Activated CD4-positive, alpha-beta memory T cell treated with anti-CD3 and anti-CD28 coated beads for 36 hours (primary cell): ENCODE data around the gene ZSWIM5. TPM values are rescaled to one million over a fixed set of nuclear protein-coding genes. Genes with fewer than 3 reads are reported as not detected.
"Not testable (repeated sequence)": the region's sequence is repeated elsewhere in the genome, so short reads cannot be mapped to it uniquely, and the experiment has no call there.

Experiments
- CTCF ChIA-PET: fragments of 350-600 bp; sonication (Branson Sonifier 250); formaldehyde crosslinking; loops from one replicate; lab custom pipeline; 2021; ENCODE audit warnings: antibody characterized with exemption, inconsistent platforms; lab: Charles Lee
- POLR2A ChIA-PET: fragments of 350-600 bp; sonication (Branson Sonifier 250); formaldehyde crosslinking; loops from one replicate; lab custom pipeline; 2021; ENCODE audit warnings: antibody characterized with exemption; lab: Charles Lee
- DNase-seq: peaks from one replicate; pipeline ENCODE4 v3.0.0-alpha.2; 2020
- H3K27ac Mint-ChIP-seq: one replicate; pipeline ENCODE4 v1.8.0; 2021; ENCODE audit warnings: mixed read lengths
- H3K27me3 Mint-ChIP-seq: one replicate; pipeline ENCODE4 v1.8.0; 2021; ENCODE audit warnings: mixed read lengths
- H3K36me3 Mint-ChIP-seq: one replicate; pipeline ENCODE4 v1.8.0; 2021; ENCODE audit warnings: mixed read lengths
- H3K4me1 Mint-ChIP-seq: one replicate; pipeline ENCODE4 v1.8.0; 2021; ENCODE audit warnings: low read depth, mixed read lengths
- H3K4me3 Mint-ChIP-seq: one replicate; pipeline ENCODE4 v1.8.0; 2021; ENCODE audit warnings: mild to moderate bottlenecking, mixed read lengths
- H3K9me3 Mint-ChIP-seq: one replicate; pipeline ENCODE4 v1.8.0; 2021; ENCODE audit warnings: mixed read lengths
- intact Hi-C: fragments of 100-400 bp; cut with micrococcal nuclease; formaldehyde crosslinking; loops from one replicate; pipeline ENCODE4 v1.15.1; 2023
- total RNA-seq, 2 experiments: library from RNA; stranded (reverse); gene quantifications; one replicate each; pipeline ENCODE4 v1.2.3, GENCODE V29; 2021

ZSWIM5 gene
- total RNA-seq, 2 experiments from 2014 or later = 0.51 to 0.59 TPM

GRCh38 chr1:45163111-45163510 lies 43.3 kb downstream of the ZSWIM5 start:
- POLR2A ChIA-PET, H3K27me3 Mint-ChIP-seq, H3K36me3 Mint-ChIP-seq, intact Hi-C loops, H3K27ac Mint-ChIP-seq, DNase-seq: not testable (repeated sequence)
- peaks cover 21% of the 10 kb centered on the region for H3K9me3 Mint-ChIP-seq
- peak overlapping the region; percentile 20 for H3K4me3 Mint-ChIP-seq
- peaks cover 17% of the 10 kb centered on the region for H3K4me1 Mint-ChIP-seq
- CTCF ChIA-PET = interaction anchor here (1.2 kb wide), 1 partner anchor 140 kb away, joined by 3 read pairs; no protein-coding TSS in a partner anchor

DNA sequence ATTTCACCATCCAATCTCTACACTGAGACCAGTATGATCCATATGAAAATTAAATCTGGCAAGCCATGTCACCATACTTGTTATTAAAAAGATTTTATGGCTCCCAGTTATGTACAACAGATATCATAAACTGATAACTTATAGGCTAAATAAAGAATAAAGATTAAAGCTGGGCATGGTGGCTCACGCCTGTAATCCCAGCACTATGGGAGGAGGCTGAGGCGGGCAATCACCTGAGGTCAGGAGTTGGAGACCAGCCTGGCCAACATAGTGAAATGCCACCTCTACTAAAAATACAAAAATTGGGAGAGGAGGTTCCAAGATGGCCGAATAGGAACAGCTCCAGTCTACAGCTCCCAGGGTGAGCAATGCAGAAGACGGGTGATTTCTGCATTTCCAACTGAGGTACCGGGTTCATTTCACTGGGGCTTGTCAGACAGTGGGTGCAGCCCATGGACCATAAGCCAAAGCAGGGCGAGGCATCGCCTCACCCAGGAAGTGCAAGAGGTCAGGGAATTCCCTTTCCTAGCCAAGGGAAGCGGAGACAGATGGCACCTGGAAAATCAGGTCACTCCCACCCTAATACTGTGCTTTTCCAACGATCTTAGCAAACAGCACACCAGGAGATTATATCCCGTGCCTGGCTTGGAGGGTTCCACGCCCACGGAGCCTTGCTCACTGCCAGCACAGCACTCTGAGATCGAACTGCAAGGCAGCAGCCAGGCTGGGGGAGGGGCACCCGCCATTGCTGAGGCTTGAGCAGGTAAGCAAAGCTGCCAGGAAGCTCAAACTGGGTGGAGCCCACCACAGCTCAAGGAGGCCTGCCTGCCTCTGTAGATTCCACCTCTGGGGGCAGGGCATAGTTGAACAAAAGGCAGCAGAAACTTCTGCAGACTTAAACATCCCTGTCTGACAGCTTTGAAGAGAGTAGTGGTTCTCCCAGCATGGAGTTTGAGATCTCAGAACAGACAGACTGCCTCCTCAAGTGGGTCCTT lies 44.1 kb downstream of the ZSWIM5 start:
- Mint-ChIP-seq H3K4me1 (peaks cover 17% of the 10 kb centered on the region), H3K9me3 (peaks cover 21% of the 10 kb centered on the region)
- H3K36me3 Mint-ChIP-seq, H3K27ac Mint-ChIP-seq, intact Hi-C loops, H3K27me3 Mint-ChIP-seq, POLR2A ChIA-PET, H3K4me3 Mint-ChIP-seq: not testable (repeated sequence)
- CTCF ChIA-PET = interaction anchor here (0.6 to 1.2 kb wide), 2 partner anchors 19 to 141 kb away, joined by 3 to 4 read pairs; no protein-coding TSS in a partner anchor
- DNase-seq = peak; percentile 48

- no peak overlapping the region for H3K4me3 Mint-ChIP-seq
- no peak overlapping the region for H3K27ac Mint-ChIP-seq
- peaks cover 1% of the 10 kb centered on the region for H3K36me3 Mint-ChIP-seq
- peaks cover 3% of the 10 kb centered on the region for H3K9me3 Mint-ChIP-seq
- intact Hi-C loops = no loop called here
- ChIA-PET CTCF (no interaction called here), POLR2A (no interaction called here)
- H3K27me3 Mint-ChIP-seq = no peaks in the 10 kb centered on the region
- H3K4me1 Mint-ChIP-seq = no peaks in the 10 kb centered on the region
- DNase-seq = no peak
Observed at GRCh38 chr1:45155957-45156356, 50.4 kb downstream of the ZSWIM5 start.

- DNase-seq = no peak
- no peaks in the 10 kb centered on the region for H3K27me3 Mint-ChIP-seq
- H3K4me3 Mint-ChIP-seq = no peak overlapping the region
- no peaks in the 10 kb centered on the region for H3K4me1 Mint-ChIP-seq
- ChIA-PET POLR2A (no interaction called here), CTCF (no interaction called here)
- peaks cover 3% of the 10 kb centered on the region for H3K9me3 Mint-ChIP-seq
- H3K27ac Mint-ChIP-seq = no peak overlapping the region
- peaks cover 1% of the 10 kb centered on the region for H3K36me3 Mint-ChIP-seq
- intact Hi-C loops = no loop called here
Observed at GRCh38 chr1:45155423-45155822, 51.0 kb downstream of the ZSWIM5 start.

- DNase-seq = no peak
- H3K27me3 Mint-ChIP-seq = no peaks in the 10 kb centered on the region
- H3K4me1 Mint-ChIP-seq = peaks cover 5% of the 10 kb centered on the region
- H3K27ac Mint-ChIP-seq = no peak overlapping the region
- no peak overlapping the region for H3K4me3 Mint-ChIP-seq
- peaks cover 3% of the 10 kb centered on the region for H3K9me3 Mint-ChIP-seq
- CTCF ChIA-PET = interaction anchor here (0.6 kb wide), 1 partner anchor 341 kb away, joined by 3 read pairs; no protein-coding TSS in a partner anchor
- intact Hi-C loops = no loop called here
- POLR2A ChIA-PET = no interaction called here
- peaks cover 1% of the 10 kb centered on the region for H3K36me3 Mint-ChIP-seq
Observed at GRCh38 chr1:45152126-45152525, 54.3 kb downstream of the ZSWIM5 start.

- Mint-ChIP-seq H3K36me3 (no peaks in the 10 kb centered on the region), H3K27ac (no peak overlapping the region), H3K9me3 (peaks cover 3% of the 10 kb centered on the region), H3K4me1 (peaks cover 5% of the 10 kb centered on the region), H3K4me3 (no peak overlapping the region), H3K27me3 (no peaks in the 10 kb centered on the region)
- intact Hi-C loops = no loop called here
- DNase-seq = no peak
- ChIA-PET POLR2A (no interaction called here), CTCF (no interaction called here)
Observed at GRCh38 chr1:45148209-45148825, 58.1 kb downstream of the ZSWIM5 start.

GRCh38 chr1:45146833-45147232 lies 59.6 kb downstream of the ZSWIM5 start:
- Mint-ChIP-seq H3K4me1 (peaks cover 5% of the 10 kb centered on the region), H3K4me3 (no peak overlapping the region), H3K9me3 (no peaks in the 10 kb centered on the region), H3K27ac (no peak overlapping the region), H3K36me3 (no peaks in the 10 kb centered on the region), H3K27me3 (no peaks in the 10 kb centered on the region)
- ChIA-PET CTCF (no interaction called here), POLR2A (no interaction called here)
- intact Hi-C loops = no loop called here
- DNase-seq = no peak

DNA sequence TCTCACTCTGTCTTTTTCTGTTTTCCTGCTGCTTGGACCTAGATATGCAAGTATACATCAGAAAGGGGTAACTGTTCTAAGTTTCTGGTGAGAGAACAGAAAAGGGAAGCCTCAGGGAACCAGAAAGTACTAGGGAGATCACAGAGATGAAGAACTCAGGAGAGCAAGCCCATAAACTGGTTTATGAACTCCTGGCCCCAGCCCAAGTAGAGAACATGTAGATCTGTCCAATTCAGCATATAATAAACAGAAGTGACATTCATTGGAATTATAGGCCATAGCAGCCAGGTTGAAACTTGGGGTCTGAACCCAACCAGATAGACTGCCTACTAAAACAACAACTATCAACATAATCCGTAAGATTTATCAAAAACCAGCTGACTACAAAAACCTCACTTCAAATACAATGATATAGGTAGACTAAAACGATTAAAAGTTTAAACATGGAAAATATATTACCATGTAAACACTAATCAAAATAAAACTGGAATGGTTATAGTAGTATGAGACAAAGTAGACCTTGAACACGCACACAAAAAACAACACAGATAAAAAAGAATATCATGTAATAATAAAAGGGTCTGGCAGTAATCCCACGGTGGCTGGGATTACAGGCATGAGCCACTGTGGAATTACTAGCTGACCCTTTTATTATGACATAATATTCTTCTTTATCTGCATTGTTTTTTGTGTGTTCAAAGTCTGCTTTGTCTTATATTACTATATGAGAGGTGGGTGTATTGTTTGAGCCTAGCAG lies 65.0 kb downstream of the ZSWIM5 start:
- intact Hi-C loops = no loop called here
- Mint-ChIP-seq H3K4me1 (no peaks in the 10 kb centered on the region), H3K27ac (no peak overlapping the region), H3K36me3 (no peaks in the 10 kb centered on the region), H3K9me3 (no peaks in the 10 kb centered on the region), H3K27me3 (no peaks in the 10 kb centered on the region), H3K4me3 (no peak overlapping the region)
- no peak for DNase-seq
- POLR2A ChIA-PET = no interaction called here
- CTCF ChIA-PET = no interaction called here

- Mint-ChIP-seq H3K9me3 (peaks cover 3% of the 10 kb centered on the region), H3K27me3 (no peaks in the 10 kb centered on the region), H3K4me3 (no peak overlapping the region), H3K4me1 (peaks cover 8% of the 10 kb centered on the region), H3K27ac (no peak overlapping the region), H3K36me3 (no peaks in the 10 kb centered on the region)
- DNase-seq = no peak
- intact Hi-C loops = no loop called here
- ChIA-PET POLR2A (no interaction called here), CTCF (interaction anchor here (0.8 kb wide), 1 partner anchor 130 kb away, joined by 3 read pairs; no protein-coding TSS in a partner anchor)
Observed at GRCh38 chr1:45136984-45137383, 69.4 kb downstream of the ZSWIM5 start.

DNA sequence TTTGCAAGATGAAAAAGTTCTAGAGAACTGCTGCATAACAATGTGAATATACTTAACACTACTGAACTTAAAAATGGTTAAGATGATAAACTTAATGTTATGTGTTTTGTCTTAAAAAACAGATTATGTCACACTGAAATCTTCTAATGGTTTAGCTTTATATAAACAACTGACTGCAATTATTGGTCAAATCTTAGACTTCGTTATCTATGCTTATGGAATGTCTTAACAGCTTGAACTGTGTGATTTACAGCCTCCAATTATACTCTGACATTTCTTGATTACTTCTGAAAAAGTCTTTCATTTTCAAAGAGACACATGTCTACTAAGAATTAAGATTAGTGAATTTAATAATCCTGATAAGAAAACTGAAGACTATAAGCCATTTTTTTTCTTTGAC lies 71.1 kb downstream of the ZSWIM5 start:
- intact Hi-C loops = no loop called here
- Mint-ChIP-seq H3K4me3 (no peak overlapping the region), H3K4me1 (peaks cover 8% of the 10 kb centered on the region), H3K36me3 (no peaks in the 10 kb centered on the region), H3K9me3 (peaks cover 3% of the 10 kb centered on the region), H3K27me3 (peaks cover 1% of the 10 kb centered on the region), H3K27ac (no peak overlapping the region)
- no peak for DNase-seq
- ChIA-PET POLR2A (no interaction called here), CTCF (no interaction called here)

DNA sequence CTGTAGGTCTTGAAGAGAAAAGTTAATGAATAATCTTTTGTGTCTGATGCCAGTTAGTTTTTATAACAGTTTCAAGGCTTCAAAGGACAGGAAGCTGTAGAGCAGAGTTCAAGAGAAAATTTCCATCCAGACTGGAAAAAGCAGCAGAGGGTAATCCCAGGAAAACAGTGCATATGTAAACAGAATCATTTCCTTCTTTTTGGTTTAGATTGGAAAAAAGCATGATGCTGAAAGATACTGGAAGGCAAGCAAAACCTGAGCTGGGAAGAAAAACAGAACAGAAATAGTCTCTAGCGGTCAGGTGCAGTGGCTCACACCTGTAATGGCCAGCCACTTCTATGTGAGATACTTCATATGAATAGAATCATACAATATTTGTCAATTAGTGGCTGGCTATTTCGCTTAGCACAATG lies 71.9 kb downstream of the ZSWIM5 start:
- H3K4me1 Mint-ChIP-seq = peaks cover 8% of the 10 kb centered on the region
- H3K27ac Mint-ChIP-seq = no peak overlapping the region
- H3K27me3 Mint-ChIP-seq = peaks cover 1% of the 10 kb centered on the region
- CTCF ChIA-PET = no interaction called here
- intact Hi-C loops = no loop called here
- POLR2A ChIA-PET = no interaction called here
- DNase-seq = no peak
- H3K9me3 Mint-ChIP-seq = peaks cover 3% of the 10 kb centered on the region
- no peak overlapping the region for H3K4me3 Mint-ChIP-seq
- no peaks in the 10 kb centered on the region for H3K36me3 Mint-ChIP-seq

DNA sequence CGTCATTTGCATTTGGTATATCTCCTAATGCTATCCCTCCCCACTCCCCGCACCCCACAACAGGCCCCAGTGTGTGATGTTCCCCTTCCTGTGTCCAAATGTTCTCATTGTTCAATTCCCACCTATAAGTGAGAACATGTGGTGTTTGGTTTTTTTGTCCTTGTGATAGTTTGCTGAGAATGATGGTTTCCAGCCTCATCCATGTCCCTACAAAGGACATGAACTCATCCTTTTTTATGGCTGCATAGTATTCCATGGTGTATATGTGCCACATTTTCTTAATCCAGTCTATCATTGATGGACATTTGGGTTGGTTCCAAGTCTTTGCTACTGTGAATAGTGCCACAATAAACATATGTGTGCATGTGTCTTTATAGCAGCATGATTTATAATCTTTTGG lies 73.7 kb downstream of the ZSWIM5 start:
- H3K9me3 Mint-ChIP-seq, H3K36me3 Mint-ChIP-seq, H3K4me1 Mint-ChIP-seq, intact Hi-C loops, DNase-seq, H3K27me3 Mint-ChIP-seq, H3K27ac Mint-ChIP-seq, H3K4me3 Mint-ChIP-seq, POLR2A ChIA-PET, CTCF ChIA-PET: not testable (repeated sequence)
